ENCODE measurements around the gene EPSTI1. TPM values are rescaled to one million over a fixed set of nuclear protein-coding genes. Genes with fewer than 3 reads are reported as not detected.

Gene EPSTI1
- total and polyA plus RNA-seq, 4 experiments from 2014 or later: 11.4 to 19.4 (median 18.1) TPM

Other genes with a start within 250 kb of the EPSTI1 start
- gene FAM216B, start 210.7 kb downstream of the EPSTI1 start, total RNA-seq: not detected
- gene FAM216B, start 210.7 kb downstream of the EPSTI1 start, polyA plus RNA-seq: not detected
- gene DNAJC15, start 31.3 kb upstream of the EPSTI1 start, total RNA-seq: 10 to 100 TPM in 1 of 2 experiments, 1 to 10 TPM in 1; 9.7 to 11.1 TPM
- gene DNAJC15, start 31.3 kb upstream of the EPSTI1 start, polyA plus RNA-seq: 10 to 100 TPM; 14.8 to 16.0 TPM

Data from CD4-positive, alpha-beta memory T cell (primary cell).